ENCODE results near the gene C9orf78.

Gene C9orf78

GRCh38 chr9:129845373-129845772 is 10.3 kb upstream of the C9orf78 start:
- DNase-seq (ENCODE audit: low read depth, low spot score) = no peak

GRCh38 chr9:129841071-129841470 is 6.0 kb upstream of the C9orf78 start:
- DNase-seq (ENCODE audit: low read depth, low spot score) = no peak

GRCh38 chr9:129840034-129840433 is 5.0 kb upstream of the C9orf78 start:
- no peak for DNase-seq (ENCODE audit: low read depth, low spot score)

- DNase-seq (ENCODE audit: low read depth, low spot score) = no peak
Observed at GRCh38 chr9:129839324-129840023, 4.4 kb upstream of the C9orf78 start.

- no peak for DNase-seq (ENCODE audit: low read depth, low spot score)
Observed at GRCh38 chr9:129838707-129839259, 3.7 kb upstream of the C9orf78 start.

- DNase-seq (ENCODE audit: low read depth, low spot score) = no peak
Observed at GRCh38 chr9:129836311-129837007, 1.4 kb upstream of the C9orf78 start.

- no peak for DNase-seq (ENCODE audit: low read depth, low spot score)
Observed at GRCh38 chr9:129835860-129836223, 767 bp upstream of the C9orf78 start.

- no peak for DNase-seq (ENCODE audit: low read depth, low spot score)
Observed at GRCh38 chr9:129834489-129835127, 467 bp downstream of the C9orf78 start.

- no peak for DNase-seq (ENCODE audit: low read depth, low spot score)
Observed at GRCh38 chr9:129832982-129833381, 2.1 kb downstream of the C9orf78 start.

- no peak for DNase-seq (ENCODE audit: low read depth, low spot score)
Observed at GRCh38 chr9:129828969-129829368, 6.1 kb downstream of the C9orf78 start.

GRCh38 chr9:129828051-129828450 is 7.0 kb downstream of the C9orf78 start:
- DNase-seq (ENCODE audit: low read depth, low spot score) = no peak

- DNase-seq (ENCODE audit: low read depth, low spot score) = no peak
Observed at GRCh38 chr9:129826759-129827158, 8.3 kb downstream of the C9orf78 start.

GRCh38 chr9:129826344-129826743 is 8.7 kb downstream of the C9orf78 start:
- DNase-seq (ENCODE audit: low read depth, low spot score) = no peak

- peak; percentile 79 for DNase-seq (ENCODE audit: low read depth, low spot score)
Observed at GRCh38 chr9:129823935-129824601, 11.0 kb downstream of the C9orf78 start, which contains the start of gene TOR1A. TOR1A (minus strand) TSS chr9:129824136; CDS start chr9:129824085, 51 bp downstream.

- no peak for DNase-seq (ENCODE audit: low read depth, low spot score)
Observed at GRCh38 chr9:129823542-129823934, 11.5 kb downstream of the C9orf78 start.

- DNase-seq (ENCODE audit: low read depth, low spot score) = no peak
Observed at GRCh38 chr9:129822898-129823541, 12.1 kb downstream of the C9orf78 start.

GRCh38 chr9:129816501-129817435 is 18.3 kb downstream of the C9orf78 start:
- DNase-seq (ENCODE audit: low read depth, low spot score) = no peak

- DNase-seq (ENCODE audit: low read depth, low spot score) = no peak
Observed at GRCh38 chr9:129815278-129815677, 19.8 kb downstream of the C9orf78 start.

- DNase-seq (ENCODE audit: low read depth, low spot score) = no peak
Observed at GRCh38 chr9:129814432-129815223, 20.4 kb downstream of the C9orf78 start.

All from activated CD4-positive, CD25-positive, alpha-beta regulatory T cell treated with anti-CD3 and anti-CD28 coated beads, Interleukin-2, amount 50 U/mL, for 16 hours (primary cell).